Measurements from ENCODE around the gene NAA60.
"Not testable (repeated sequence)": the region's sequence is repeated elsewhere in the genome, so short reads cannot be mapped to it uniquely, and the experiment has no call there.

Gene NAA60

GRCh38 chr16:3494386-3494973 lies 51.0 kb downstream of the NAA60 start:
- no peak for DNase-seq (ENCODE audit: insufficient read length, low spot score)
- no peak for TF ChIP-seq CTCF (IDR thresholded peaks at IDR 0.05; ENCODE audit: insufficient read depth, missing control alignments)
- no peak for FAIRE-seq

GRCh38 chr16:3495176-3495575 lies 51.7 kb downstream of the NAA60 start, which contains the start of gene C16orf90:
Gene C16orf90, minus strand, starts transcription at chr16:3495489. Its CDS starts 68 bp downstream, at chr16:3495421.
- TF ChIP-seq CTCF (IDR thresholded peaks at IDR 0.05; ENCODE audit: insufficient read depth, missing control alignments), result no peak
- DNase-seq (ENCODE audit: insufficient read length, low spot score) (no peak), FAIRE-seq (no peak)

- TF ChIP-seq CTCF (IDR thresholded peaks at IDR 0.05; ENCODE audit: insufficient read depth, missing control alignments), result no peak
- FAIRE-seq (no peak), DNase-seq (ENCODE audit: insufficient read length, low spot score) (no peak)
Measured at GRCh38 chr16:3496386-3496785, 52.9 kb downstream of the NAA60 start.

GRCh38 chr16:3497771-3498170 lies 54.3 kb downstream of the NAA60 start:
- TF ChIP-seq CTCF (IDR thresholded peaks at IDR 0.05; ENCODE audit: insufficient read depth, missing control alignments), result no peak
- peak; percentile 48 for FAIRE-seq
- no peak for DNase-seq (ENCODE audit: insufficient read length, low spot score)

GRCh38 chr16:3498988-3499387 lies 55.5 kb downstream of the NAA60 start:
- no peak for TF ChIP-seq CTCF (IDR thresholded peaks at IDR 0.05; ENCODE audit: insufficient read depth, missing control alignments)
- FAIRE-seq (no peak), DNase-seq (ENCODE audit: insufficient read length, low spot score) (no peak)

- not testable (repeated sequence) for FAIRE-seq; DNase-seq (ENCODE audit: insufficient read length, low spot score)
Measured at GRCh38 chr16:3501412-3501761, 57.9 kb downstream of the NAA60 start.

GRCh38 chr16:3501783-3502400 lies 58.4 kb downstream of the NAA60 start:
- no peak for TF ChIP-seq CTCF (IDR thresholded peaks at IDR 0.05; ENCODE audit: insufficient read depth, missing control alignments)
- FAIRE-seq, result no peak
- DNase-seq (ENCODE audit: insufficient read length, low spot score), result no peak

Data from D721Med (cell line).